ENCODE results near the gene PYM1. TPM values are rescaled to one million over a fixed set of nuclear protein-coding genes. Genes with fewer than 3 reads are reported as not detected.

The PYM1 gene
- total and polyA plus RNA-seq, 2 of the 13 experiments (the other 11 are each of a cell fraction or from before 2014, with no cell fraction given), result 44.0 to 51.8 TPM

DNA sequence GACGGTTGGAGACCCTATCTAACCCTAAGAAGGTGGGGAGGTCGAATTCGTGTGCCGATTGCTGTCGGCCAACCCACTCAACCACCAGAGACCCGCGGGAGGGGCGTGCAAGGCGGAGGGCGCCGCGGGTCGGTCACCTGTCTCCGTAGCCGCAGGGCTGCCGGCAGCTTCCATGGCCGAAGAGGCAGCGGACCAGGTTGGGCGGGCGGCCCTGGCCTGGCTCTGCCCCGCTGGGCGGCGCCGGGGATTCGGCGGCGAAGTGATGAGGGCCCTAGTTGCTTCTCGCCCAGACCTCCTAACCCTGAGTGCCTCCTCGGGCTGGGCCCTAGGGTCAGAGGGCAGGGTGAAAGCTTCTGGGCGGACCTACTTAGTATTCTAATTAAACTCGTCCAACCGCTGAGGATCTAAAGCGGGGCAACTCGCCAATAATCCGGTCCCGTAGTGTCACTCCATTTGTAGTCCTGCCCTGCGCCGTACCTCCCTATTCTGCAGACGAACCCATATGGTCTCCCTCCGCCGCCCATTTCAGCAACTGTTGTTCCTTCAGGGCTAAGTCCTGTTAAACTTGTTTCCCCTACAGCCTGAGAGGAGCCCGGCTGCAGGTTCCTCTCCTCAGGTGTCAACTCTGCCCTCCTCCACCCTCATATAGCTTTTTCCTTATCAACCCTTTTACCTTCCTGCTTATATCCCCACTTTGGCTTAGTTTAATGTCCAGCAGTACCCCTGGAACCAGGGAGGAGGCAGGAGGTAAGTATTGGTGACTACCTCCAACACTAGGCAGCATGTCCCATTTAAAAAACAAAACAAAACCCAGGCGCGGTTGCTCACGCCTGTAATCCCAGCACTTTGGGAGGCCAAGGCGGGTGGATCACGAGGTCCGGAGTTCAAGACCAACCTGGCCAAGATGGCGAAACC, at the start of gene PYM1 (continued):
- TF ChIP-seq, protein P1, sequence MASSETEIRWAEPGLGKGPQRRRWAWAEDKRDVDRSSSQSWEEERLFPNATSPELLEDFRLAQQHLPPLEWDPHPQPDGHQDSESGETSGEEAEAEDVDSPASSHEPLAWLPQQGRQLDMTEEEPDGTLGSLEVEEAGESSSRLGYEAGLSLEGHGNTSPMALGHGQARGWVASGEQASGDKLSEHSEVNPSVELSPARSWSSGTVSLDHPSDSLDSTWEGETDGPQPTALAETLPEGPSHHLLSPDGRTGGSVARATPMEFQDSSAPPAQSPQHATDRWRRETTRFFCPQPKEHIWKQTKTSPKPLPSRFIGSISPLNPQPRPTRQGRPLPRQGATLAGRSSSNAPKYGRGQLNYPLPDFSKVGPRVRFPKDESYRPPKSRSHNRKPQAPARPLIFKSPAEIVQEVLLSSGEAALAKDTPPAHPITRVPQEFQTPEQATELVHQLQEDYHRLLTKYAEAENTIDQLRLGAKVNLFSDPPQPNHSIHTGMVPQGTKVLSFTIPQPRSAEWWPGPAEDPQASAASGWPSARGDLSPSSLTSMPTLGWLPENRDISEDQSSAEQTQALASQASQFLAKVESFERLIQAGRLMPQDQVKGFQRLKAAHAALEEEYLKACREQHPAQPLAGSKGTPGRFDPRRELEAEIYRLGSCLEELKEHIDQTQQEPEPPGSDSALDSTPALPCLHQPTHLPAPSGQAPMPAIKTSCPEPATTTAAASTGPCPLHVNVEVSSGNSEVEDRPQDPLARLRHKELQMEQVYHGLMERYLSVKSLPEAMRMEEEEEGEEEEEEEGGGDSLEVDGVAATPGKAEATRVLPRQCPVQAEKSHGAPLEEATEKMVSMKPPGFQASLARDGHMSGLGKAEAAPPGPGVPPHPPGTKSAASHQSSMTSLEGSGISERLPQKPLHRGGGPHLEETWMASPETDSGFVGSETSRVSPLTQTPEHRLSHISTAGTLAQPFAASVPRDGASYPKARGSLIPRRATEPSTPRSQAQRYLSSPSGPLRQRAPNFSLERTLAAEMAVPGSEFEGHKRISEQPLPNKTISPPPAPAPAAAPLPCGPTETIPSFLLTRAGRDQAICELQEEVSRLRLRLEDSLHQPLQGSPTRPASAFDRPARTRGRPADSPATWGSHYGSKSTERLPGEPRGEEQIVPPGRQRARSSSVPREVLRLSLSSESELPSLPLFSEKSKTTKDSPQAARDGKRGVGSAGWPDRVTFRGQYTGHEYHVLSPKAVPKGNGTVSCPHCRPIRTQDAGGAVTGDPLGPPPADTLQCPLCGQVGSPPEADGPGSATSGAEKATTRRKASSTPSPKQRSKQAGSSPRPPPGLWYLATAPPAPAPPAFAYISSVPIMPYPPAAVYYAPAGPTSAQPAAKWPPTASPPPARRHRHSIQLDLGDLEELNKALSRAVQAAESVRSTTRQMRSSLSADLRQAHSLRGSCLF (CRISPR knock-in tag; IDR thresholded peaks at IDR 0.05; ENCODE audit: borderline replicate concordance), result no peak
- TF ChIP-seq SOX5 (CRISPR knock-in tag; IDR thresholded peaks at IDR 0.05; ENCODE audit: borderline replicate concordance), result peak; percentile 26; the same call in 1 of the 2 replicates
- peak; percentile 61 for TF ChIP-seq RXRA (CRISPR knock-in tag; IDR thresholded peaks at IDR 0.05)
- peak; percentile 66; the same call in 1 of the 2 replicates for TF ChIP-seq GLI4 (CRISPR knock-in tag; IDR thresholded peaks at IDR 0.05; ENCODE audit: borderline replicate concordance)
- TF ChIP-seq KMT2B (CRISPR knock-in tag; IDR thresholded peaks at IDR 0.05), result 0 out of 2 replicates have a peak, but pooled peaks have one; percentile 17
- peak; percentile 62; the same call in 1 of the 2 replicates for TF ChIP-seq GFI1 (CRISPR knock-in tag; IDR thresholded peaks at IDR 0.05; ENCODE audit: borderline replicate concordance)
- peak; percentile 37 for TF ChIP-seq U2AF1 (optimal IDR thresholded peaks at IDR 0.05; ENCODE audit: low read depth, low read length)
- TF ChIP-seq HCFC1 (IDR thresholded peaks at IDR 0.05; ENCODE audit: low read depth, low read length), result no peak
- no peak for TF ChIP-seq ZNF773 (CRISPR knock-in tag; IDR thresholded peaks at IDR 0.05; ENCODE audit: borderline replicate concordance)
- TF ChIP-seq EP300 (IDR thresholded peaks at IDR 0.05; ENCODE audit: low read depth in 2 of 2, low read length in 2 of 2), result no peak
- no peak for TF ChIP-seq EP300 (CRISPR knock-in tag; IDR thresholded peaks at IDR 0.05; ENCODE audit: borderline replicate concordance)
- TF ChIP-seq, protein P2, sequence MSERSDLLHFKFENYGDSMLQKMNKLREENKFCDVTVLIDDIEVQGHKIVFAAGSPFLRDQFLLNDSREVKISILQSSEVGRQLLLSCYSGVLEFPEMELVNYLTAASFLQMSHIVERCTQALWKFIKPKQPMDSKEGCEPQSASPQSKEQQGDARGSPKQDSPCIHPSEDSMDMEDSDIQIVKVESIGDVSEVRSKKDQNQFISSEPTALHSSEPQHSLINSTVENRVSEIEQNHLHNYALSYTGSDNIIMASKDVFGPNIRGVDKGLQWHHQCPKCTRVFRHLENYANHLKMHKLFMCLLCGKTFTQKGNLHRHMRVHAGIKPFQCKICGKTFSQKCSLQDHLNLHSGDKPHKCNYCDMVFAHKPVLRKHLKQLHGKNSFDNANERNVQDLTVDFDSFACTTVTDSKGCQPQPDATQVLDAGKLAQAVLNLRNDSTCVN (CRISPR knock-in tag; IDR thresholded peaks at IDR 0.05; ENCODE audit: borderline replicate concordance), result no peak
- TF ChIP-seq PHF20 (CRISPR knock-in tag; IDR thresholded peaks at IDR 0.05), result 0 out of 2 replicates have a peak, but pooled peaks have one; percentile 26
- TF ChIP-seq MIER3 (CRISPR knock-in tag; IDR thresholded peaks at IDR 0.05; ENCODE audit: borderline replicate concordance), result 0 out of 2 replicates have a peak, but pooled peaks have one; percentile 19
- peak; percentile 58 for TF ChIP-seq GATAD2A (CRISPR knock-in tag; IDR thresholded peaks at IDR 0.05)
- TF ChIP-seq, protein P3, sequence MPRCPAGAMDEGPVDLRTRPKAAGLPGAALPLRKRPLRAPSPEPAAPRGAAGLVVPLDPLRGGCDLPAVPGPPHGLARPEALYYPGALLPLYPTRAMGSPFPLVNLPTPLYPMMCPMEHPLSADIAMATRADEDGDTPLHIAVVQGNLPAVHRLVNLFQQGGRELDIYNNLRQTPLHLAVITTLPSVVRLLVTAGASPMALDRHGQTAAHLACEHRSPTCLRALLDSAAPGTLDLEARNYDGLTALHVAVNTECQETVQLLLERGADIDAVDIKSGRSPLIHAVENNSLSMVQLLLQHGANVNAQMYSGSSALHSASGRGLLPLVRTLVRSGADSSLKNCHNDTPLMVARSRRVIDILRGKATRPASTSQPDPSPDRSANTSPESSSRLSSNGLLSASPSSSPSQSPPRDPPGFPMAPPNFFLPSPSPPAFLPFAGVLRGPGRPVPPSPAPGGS (CRISPR knock-in tag; IDR thresholded peaks at IDR 0.05), result no peak; the same call in 1 of the 2 replicates
- no peak for TF ChIP-seq ATAD3A (CRISPR knock-in tag; IDR thresholded peaks at IDR 0.05)
- peak; percentile 81 for TF ChIP-seq POLR2G (IDR thresholded peaks at IDR 0.05; ENCODE audit: low read depth, low read length)
- no peak for TF ChIP-seq CBFB (CRISPR knock-in tag; IDR thresholded peaks at IDR 0.05)
- 0 out of 2 replicates have a peak, but pooled peaks have one; percentile 52 for TF ChIP-seq ZNF235 (CRISPR knock-in tag; IDR thresholded peaks at IDR 0.05; ENCODE audit: borderline replicate concordance)
- TF ChIP-seq NFKB2 (CRISPR knock-in tag; IDR thresholded peaks at IDR 0.05; ENCODE audit: borderline replicate concordance), result peak; percentile 42
- TF ChIP-seq RELA (CRISPR knock-in tag; IDR thresholded peaks at IDR 0.05), result no peak
- TF ChIP-seq RAD21 (CRISPR knock-in tag; IDR thresholded peaks at IDR 0.05), result 0 out of 2 replicates have a peak, but pooled peaks have one; percentile 13

Measured in HepG2 (cell line).